NCI-H1930 (cell line): Measurements from ENCODE around the gene ALX4.

Experiments used
- DNase-seq, 2 experiments: peaks; one replicate each; lab custom pipeline; 2025; lab: John Stamatoyannopoulos, UW

ALX4 gene

DNA sequence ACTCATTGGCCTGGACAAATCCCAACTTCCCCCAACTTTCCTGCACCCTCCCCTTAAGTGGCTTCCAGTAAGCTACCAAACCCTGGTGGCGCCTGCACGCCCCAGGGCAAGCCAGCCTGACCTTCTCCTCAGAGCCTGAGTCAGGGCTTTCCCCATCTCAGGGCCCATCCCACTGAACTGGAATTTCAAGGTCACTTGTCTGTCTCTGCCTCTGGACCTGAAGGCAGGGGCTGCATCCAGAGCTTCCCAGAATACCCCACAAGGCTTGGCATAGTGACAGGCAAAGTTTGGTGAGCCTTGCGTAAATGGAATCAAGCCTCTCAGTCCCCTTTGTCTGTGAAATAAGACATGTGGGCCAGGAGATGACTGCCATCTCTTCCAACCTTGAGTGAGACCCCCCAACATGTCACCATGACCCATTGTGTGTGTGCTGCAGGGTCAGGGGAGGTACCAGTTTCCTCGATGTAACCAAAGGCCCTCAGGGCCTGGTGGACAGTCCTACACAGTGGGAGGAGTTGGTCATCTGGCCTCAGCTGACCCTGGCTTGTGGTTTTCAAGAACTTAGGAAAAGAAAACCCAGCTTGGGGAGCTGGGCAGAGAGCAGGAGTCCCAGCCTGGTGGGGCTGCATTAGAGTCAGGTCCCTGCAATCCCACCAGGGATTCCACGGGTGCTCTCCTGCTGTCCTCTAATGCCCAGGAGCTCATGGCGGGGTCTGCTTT, 8.9 kb downstream of the ALX4 start:
- no peak for DNase-seq

DNA sequence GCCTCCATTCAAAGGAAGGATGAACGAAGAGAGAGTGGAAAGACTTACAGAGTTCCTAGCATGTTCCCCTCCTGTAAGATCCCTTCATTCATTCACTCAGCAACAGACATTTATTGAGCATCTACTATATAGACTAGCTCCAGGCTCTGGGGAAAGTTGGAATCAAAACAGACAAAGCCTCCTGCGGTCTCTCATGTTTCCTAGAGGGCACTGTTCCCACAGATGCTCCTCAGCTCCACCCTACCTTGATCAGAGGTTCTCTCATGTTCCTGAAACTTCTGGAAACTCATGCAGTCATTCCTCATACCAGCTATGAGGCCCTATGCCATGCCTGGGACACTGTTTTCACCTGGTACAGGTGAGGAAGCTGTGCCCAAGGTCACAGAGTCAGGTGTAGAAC, 11.1 kb downstream of the ALX4 start:
- no peak for DNase-seq

DNA sequence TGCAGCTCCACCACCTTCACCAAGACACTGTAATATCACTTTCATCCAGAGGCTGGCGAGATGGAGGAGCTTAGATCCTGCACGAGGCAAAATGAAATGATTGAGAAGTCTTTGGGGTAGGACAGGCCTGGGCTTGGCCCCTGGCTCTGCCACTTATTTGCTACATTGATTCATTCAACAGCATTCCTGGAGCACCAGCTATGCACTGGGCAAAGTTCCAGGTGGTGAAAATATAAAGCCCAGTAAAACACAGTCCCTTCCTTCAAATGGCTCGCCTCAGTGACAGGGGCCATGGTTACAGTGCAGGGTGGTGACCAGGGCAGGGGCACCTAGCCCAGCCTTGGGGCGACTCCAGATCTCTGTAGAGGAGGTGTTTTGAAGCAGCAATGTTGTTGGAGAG, 19.7 kb downstream of the ALX4 start:
- DNase-seq = no peak

DNA sequence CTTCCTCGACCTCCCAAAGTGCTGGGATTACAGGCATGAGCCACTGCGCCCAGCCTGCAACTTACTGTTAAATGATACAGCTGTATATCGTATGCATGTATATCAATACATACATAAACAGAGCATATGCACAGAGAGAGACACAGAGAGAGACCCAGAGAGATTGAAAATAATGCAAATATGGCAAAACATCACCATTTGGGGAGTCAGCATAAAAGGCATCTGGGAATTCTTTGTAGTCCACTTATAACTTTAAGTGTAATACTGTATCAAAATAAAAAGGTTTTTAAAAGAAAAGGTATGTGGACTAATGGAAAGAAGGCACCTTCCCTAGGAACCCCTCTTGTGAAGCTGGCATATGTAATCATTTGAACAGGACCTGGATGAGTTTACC, 21.8 kb downstream of the ALX4 start:
- no peak for DNase-seq

DNA sequence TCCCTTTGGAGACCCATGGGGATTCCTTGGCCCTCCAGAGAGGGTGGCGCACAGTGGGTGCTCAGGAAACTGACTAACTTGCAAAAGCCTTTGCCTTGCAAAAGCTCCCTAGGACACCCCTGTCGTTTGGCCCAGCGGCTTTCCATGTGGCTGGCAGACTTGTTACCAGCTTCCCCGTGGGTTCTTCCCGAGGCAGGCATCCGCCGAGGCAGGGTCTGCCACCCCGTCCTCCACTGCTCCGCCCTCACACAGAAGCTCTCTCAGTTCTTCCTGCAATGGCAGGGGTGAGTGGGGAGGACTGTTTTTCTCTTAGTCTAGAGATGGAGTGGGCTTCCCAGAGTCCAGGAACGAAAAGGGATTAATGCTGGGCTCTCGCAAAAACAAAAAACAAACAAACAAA, 23.0 kb downstream of the ALX4 start:
- DNase-seq = no peak

DNA sequence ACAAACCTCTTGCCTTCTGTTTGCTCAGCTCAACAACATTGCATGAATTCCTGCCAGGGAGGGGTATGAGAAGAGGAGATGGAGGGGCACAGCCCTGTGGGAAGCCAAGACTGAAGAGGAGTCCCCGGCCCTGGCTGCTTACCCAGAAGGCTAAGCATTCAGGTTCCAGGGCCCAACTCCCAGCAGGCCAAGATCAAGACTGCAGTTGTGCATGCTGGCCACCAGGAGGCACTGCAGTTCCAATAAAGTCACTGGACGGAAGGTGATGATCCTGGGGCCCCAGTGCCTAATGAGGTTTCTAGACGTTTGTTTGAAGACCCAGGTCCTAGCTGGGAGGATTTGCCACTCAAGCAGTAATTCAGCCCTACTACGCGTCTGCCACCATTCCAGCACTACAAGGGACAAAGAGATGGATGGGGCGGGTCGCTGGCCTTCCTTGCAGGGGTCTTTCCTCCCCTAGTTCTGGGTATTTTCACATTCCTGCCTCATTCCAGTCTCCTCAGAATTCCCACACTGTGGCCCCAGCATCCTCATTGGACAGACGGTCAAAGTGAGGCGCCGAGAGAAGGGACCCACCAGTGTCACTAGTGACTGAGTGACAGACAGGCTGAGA, 23.6 kb downstream of the ALX4 start:
- DNase-seq = peak; percentile 14 to 50

DNA sequence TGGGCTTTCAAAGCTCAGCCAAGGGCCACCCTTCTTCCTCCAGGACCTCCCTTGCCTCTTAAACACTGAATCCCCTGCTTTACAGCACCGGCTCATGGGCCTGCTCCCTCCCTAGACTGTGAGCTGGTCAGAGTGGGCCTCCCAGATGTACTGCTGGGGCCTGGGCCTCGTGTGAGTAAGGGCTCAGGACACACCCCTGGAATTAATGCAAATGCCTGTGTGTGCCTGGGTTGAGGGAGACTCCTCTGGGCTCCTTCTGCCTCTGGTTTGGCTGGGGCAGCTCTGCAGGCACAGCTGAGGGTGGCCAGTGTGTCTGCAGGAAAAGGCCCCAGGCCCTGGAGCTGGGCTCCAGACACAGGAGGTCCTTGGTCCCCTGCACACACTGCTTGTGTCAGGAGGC, 24.2 kb downstream of the ALX4 start:
- DNase-seq = no peak

DNA sequence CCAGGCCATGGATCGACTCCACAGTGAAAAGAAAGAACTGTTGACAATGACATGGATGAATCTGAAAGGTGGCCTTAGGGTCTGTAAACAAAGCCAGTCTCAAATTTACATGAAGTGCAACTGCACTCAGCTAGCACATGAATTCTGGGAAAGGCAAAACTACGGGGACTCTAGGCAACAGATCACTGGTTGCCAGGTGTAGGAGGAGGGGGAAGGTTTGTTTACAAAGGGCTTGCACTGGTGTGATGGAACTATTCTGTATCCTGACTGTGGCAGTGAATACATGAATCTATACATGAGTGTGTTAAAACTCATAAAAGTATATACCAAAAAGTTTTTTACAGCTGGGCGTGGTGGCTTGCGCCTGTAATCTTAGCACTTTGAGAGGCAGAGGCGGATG, 27.3 kb downstream of the ALX4 start:
- no peak for DNase-seq

DNA sequence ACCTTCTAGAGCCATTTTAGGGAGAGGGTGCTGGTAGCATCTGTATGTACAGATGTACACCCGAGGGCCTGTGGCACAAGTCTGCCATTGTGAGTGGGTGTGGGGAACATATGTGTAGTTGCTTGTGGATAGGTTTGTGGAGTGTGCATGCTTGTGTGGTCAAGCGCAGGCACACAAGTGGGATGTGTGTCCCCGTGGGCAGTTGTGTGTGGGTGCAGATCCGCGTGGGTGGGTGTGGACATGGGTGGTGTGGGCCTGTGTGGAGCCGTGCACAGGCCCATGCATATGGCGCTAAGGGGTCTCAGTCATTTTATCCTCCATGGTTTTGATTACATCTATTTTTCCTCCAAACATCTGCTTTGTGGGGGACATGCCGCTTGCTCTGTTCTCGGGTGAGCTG, 28.8 kb downstream of the ALX4 start:
- DNase-seq = no peak

DNA sequence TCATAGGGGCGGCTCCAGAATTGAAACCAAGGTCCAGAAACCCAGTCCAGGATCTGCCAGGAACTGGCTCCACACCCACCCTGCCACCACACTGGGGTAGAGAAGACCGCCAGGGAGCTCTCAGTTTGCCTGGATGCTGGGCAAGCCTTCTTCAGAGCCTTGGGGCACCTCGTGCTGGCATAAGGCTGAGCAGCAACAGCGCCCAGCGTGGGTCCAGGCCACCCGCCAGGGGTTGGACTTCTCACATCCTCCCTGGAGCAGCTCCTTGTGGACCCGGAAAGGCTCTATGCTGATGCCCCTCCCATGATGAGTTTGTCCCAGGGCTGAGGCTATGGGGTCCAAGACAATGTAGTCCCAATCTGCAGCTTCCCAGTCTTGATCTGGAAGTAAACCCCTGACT, 29.7 kb downstream of the ALX4 start:
- no peak for DNase-seq

DNA sequence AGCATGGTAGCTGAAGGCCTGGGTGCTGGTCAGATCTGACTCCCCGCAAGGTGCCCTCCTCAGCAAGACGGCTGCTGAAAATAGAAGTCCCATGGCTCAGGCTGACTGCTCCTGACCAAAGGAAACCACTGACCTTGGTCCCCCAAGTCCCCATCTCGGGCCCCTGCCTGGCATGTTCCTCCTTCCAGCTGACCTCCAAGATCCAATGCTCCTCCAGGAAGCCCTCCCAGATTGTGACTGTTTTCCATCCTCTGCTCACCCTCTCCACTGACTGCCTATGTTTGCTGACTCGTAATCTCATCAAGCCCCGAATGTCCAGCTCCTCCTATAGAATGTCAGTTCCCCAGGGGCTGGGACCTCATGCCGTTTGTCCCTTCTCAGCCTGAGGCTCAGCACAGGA, 30.5 kb downstream of the ALX4 start:
- DNase-seq = no peak

DNA sequence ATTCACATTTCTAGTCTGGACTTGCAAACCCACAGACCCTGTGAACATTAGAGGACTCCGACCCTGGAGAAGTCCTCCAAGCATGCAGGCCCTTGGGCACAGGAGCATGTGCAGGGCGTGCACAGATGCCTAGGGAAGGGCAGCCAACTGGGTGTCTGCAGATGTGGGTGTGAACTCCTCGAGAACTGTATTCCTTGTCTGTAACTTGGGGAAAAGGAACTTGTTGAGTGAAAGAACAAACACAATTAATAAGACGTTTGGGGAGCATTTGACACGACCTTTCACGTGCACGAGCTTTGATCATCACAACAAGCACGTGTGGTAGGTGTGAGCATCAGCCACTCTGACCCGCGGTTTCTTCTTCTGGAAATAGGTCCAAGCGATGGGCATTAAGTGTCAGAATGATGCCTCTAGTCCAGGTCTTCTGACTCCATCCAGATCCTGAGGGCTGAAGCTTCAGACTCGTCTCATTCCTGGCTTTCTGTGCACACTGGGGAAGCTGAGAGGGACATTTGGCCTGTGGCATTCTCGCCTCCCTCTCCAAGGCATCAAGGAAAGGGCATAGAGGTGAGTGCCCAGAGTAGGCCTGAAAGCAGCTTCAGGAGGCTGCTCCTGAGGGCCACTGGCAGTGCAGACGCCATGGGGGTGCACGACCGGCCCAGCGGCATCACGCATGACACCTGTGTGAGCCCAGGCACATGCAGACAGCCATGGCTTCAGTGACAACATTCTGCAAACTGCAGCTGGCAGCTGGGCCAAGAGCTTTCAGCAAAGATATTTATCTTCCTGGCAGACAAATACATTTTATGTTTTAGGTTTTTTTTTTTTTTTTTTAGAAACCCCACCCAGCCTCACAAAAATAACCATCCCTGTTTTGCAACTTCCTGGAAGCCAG, 32.5 kb downstream of the ALX4 start:
- DNase-seq = no peak

DNA sequence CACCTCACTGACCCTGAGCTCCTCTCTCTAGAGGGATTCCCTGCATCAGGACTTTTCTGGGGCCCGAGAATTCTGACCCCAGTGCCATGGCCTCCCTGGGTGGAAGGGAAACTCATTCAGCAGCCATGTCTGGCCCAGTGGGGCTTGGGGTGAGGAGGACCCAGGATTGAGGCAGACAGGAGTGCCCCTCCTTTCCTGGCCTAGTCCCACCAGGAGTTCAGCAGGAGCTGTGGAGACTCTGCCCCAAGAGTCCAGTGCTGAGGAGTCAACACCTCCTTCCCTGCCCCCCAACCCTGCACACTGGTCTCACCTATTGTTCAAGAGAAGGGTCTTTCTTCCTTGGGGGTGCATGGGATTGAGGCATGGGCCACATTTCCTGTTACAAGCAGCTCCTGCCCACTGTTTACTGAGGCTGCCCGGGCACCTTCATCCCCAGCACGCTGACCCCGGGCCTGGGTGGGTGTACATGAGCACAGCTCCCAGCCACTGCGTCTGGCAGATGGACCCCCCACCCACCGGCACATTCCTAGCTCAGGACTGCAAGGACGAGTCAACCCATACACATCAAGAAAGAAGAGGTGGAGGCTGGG, 33.9 kb downstream of the ALX4 start:
- DNase-seq = no peak

DNA sequence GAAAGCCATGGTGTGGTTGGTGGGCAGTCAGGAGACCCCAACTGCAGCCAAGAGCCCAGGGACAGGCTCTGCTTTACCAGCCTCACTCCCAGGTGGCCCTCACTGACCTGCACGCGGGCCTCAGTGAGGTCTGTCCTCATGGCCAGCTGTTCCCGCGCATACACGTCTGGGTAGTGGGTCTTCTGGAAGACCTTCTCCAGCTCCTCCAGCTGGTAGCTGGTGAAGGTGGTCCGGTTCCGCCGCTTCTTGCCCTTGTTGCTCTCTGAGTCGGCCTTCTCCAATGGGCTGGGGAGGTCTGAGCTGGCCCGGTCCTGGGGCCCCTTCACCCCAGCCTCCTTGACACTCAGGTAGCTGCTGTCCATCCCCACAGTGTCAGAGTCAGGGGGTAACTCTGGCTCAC, 34.7 kb downstream of the ALX4 start:
- DNase-seq = no peak

DNA sequence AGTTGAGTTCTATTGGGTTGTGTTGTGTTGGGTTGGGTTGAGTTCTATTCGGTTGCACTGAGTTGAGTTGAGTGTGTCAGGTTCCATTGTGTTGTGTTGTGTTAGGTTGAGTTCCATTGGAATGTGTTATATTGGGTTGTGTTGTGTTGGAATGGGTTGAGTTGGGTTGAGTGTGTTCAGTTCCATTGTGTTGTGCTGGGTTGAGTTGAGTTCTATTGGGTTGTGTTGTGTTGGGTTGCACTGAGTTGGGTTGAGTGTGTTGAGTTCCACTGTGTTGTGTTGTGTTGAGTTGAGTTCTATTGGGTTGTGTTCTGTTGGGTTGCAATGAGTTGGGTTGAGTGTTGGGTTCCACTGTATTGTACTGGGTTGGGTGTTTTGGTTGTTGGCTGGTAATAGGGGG, 35.5 kb downstream of the ALX4 start:
- DNase-seq = no peak

DNA sequence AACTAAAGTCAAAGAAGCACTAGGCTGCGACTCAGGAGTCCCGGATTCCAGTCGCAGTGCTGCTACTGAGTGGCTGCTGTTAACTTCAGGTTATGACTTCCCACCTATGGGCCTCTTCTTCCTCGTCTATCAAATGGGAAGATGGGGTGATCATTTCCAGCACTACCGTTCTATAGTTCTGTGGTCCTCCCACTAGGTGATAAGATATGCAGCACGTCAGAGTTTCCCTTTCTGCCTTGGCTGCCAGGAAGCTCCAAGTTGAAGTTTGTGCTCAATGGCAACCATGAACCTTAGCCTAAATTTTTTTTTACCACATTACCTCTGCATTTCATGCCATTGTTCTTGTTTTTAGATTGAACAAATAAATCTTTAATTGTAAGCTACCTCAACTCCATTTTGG, 38.7 kb downstream of the ALX4 start:
- no peak for DNase-seq

DNA sequence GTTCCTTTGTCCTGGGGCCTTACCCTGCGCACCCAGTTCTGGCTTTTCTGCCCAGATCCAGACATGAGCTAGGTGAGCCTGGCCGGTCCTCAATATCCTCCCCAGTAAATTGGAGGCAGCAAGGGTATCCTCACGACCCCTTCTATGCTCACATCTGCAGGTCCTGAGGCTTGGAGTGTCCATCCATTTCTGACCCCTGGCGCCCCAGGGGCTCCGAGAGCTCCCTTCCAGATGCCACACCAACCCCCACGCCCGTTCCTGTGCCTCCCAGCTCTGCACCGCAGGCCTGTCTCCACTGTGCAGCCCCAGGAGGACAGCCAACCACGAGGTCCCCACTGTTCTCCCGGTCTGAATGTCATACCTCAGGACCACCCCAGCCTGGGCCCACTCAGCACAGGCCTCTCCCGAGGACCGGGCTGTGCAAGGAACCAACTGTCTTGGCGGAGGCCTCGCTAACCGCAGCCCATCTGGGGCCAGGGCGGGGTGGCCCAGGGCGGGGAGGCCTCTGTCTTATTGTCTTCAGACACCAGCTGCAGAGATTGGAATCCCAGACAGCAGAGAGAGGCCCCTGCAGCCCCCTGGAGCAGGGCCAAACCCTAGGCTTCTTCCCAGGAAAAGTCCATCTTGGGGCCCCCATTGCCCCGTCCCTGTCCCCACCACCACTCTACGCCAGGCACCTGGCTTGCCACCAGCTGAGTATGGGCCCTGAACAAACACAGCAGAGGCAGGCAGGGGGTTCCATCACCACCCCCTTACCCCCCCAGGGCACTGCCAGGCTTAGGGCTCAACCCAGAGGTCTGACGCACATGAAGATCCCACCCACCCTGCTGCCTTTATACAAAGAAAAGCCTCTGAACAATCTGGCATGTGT, 39.3 kb downstream of the ALX4 start:
- no peak for DNase-seq

DNA sequence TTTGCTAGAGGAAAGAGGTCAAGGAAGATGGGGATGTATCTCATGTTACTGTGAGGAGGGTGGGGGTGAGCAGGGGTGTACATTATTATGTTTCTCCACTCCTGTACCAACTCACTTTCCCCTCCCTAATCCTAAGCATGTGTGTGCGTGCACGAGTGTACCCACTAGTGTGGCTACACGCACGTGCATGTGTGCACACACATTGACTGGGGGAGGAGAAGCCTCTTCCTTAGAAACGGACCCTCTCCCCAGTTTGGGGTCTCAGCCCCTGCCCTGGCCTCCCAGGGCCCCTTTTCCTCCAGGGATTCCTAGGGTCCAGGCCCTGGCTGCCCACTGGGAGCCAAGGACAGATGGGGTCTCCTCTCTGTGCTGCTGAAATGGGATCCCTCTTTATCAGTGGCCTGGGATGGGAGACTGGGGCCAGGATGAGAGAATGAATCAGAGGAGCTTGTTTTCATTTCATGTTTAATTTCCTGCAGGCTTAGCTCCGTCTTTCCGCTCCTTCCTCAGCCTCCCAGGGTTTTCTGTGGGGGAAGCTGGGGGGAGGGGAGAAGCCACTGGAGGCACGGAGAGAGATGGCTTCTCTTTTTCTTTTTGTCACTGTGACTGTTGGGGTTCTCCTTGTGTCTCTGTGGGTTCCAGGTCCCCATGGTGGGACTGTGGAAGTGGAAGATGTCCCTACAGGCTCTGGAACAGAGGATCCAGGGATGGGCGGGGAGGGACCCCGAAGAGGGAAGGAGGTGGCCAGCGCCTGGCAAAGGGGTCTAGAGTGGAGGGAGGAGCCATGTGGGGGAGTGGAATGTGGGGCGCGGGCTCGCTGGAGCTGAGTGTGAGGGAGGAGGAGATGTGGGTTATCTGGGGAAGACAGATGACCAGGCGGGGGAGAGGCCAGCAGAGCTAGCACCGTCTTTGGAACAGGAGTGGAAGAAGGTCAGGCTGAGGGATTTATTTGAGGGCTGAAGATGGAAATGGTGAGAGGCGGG, 40.3 kb downstream of the ALX4 start:
- DNase-seq = no peak

DNA sequence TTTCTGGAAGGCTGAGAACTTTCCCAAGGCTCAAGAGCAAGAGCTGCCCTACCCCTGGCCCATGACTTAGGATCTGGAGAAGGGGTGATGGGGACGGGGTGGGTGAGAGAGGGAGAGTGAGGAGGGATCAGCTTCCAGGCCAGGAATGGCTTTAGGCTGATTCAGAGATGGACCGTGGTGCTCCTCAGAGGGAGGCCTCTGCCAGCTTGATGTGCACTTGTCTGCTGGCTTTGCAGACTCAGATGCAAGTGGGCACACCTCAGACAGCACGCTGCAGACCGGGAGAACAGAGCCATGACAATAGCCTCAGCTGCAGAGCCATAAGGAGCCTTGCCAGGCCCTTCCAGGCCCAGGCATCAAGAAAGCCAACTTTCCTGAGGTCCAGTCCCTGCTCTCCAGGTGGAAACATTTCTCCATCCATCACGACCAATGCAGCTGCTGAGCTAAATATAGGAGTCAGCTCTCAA, 41.3 kb downstream of the ALX4 start:
- no peak for DNase-seq
